NCI-H2107 (cell line): ENCODE measurements around the gene SH3PXD2A.
"Not testable (repeated sequence)": the region's sequence is repeated elsewhere in the genome, so short reads cannot be mapped to it uniquely, and the experiment has no call there.

ENCODE experiments used
- DNase-seq: peaks from one replicate; lab custom pipeline; 2025; lab: John Stamatoyannopoulos, UW

Gene SH3PXD2A

DNA sequence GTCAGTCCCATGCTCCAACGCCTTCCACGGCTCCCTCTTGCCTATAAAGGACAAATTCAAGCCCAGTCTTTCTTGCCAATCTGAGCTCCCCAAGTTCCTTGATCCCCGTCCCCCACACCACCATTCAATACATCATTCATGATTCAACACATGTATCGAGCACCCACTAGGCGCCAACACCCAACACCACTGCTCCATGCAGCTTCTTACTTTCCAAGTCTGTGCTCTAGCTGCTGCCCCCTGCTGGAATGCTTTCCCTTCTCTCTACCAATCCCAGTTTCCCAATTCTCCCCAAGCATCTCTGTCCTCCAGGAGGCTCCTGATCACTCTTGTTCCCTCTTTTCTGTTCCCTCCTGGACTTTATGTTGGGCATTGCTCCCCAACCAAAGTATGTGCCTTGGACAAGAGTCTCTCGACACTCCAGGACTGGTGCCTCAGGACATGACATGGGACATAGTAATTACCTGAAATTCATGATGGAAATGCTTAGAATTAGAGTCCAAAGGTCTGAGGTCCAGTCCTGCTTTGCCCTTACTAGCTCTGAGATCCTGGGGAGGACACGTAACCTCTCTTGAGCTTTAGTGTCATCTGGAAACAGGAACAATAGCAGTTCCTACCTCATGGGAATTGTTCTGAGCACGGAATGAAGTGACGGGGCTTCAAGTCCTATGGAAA is 189.2 kb downstream of the SH3PXD2A start:
- no peak for DNase-seq

- DNase-seq = no peak
Observed at GRCh38 chr10:103665162-103665889, 190.1 kb downstream of the SH3PXD2A start.

- peak; percentile 48 for DNase-seq
Observed at GRCh38 chr10:103663802-103664201, 191.6 kb downstream of the SH3PXD2A start.

GRCh38 chr10:103663236-103663635 is 192.1 kb downstream of the SH3PXD2A start:
- DNase-seq = no peak

GRCh38 chr10:103662704-103663103 is 192.7 kb downstream of the SH3PXD2A start:
- not testable (repeated sequence) for DNase-seq

DNA sequence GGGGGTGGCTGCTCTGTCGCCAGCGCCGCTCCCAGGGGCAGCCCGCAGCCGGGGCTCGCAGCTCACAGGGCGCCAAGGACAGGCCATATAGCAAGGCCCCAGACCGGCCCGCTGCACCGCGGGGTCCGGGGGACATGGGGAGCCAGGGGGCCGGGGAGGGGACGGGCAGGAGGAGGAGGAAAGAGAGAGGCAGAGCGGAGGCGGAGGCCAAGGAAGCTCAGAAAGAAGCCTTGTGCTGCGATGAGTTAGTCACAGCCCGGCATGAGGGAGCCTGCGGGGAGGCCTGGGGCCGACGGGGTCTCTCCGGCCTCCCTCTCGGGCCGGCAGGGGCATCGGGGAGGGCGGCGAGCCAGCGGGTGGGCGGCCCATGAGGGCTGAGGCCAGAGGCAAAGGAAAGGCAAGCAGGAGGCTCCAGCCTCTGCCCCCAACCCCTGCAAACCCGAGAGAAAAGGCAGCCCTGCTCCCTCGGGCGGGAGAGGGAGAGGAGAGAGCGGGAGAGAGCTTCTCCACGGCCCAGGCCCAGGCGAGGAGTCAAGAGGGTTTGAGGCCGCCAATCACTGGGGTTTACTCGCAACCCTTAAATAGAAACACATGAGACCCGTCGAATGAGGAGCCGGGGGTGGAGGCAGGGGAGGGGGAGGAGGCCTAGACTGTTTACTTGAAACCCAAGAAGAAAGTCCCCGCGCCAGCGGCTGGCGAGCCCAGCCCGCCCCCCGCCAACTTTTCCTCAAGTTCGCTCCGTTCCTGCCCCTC is 194.0 kb downstream of the SH3PXD2A start:
- peak; percentile 68 for DNase-seq

DNA sequence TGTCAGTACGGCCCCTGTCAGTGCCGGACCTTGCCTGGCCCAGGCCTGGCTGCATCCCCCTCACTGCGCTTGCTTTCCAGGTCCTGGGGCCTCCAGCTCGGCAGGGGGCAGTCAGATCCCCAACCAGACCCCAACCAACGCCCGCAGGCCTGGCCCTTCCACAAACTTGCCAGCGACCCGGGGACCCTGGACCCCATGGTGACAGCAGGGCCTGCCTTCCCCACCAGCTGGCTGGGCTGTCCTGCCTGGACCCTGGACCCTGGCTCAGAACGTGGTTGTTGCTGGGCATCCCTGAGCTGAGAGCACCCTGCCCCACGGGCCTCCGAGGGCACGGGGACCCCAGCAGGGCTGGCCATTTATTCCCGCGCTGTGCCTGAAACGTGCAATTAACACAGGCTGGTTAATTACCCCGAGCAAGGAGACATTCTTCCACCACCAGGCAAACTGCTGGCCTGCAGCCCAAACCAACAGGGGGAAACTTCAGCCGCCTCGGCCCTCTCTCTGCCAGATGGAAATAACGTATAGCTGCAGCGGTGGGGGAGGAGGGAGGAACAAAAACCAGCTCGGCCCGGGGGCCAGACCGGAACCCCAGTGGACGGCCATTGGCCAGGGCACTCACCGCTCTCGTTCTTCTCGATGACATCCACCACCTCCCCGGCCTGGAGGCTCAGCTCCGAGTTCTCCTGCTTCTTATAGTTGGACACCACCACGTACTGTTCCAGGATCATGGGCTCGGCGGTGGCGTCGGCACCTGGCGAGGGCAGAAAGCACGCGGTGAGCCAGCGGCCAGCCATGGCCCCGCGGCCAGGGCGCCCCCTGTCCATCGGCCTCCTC is 194.8 kb downstream of the SH3PXD2A start:
- DNase-seq = no peak

- peak; percentile 39 for DNase-seq
Observed at GRCh38 chr10:103659674-103660363, 195.6 kb downstream of the SH3PXD2A start.

DNA sequence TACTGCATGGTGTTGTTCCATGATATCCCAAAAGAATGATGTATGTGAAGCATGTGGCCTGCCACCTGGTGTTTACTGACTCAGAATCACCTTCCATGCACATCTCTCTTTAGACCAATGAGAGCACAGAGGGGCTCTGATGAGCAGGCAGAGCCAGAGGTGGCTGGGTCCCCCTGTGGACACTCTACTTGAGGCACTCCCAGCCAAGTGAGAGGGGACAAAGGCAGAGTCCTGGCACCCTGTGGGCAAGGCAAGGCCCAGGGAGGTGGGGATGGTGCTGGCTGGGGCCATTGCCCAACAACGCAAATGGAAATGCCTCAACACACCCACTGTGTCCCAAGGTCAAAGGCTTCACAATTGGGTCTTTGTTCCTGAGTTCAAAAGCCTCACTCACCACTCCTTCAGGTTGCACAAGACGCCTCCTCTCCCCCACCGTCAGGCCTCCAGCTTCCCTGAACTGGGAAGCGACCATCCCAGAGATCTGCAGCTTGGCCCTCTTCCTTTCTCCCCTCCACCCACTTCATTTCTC is 197.3 kb downstream of the SH3PXD2A start:
- no peak for DNase-seq

GRCh38 chr10:103657061-103657591 is 198.2 kb downstream of the SH3PXD2A start:
- DNase-seq = no peak

DNA sequence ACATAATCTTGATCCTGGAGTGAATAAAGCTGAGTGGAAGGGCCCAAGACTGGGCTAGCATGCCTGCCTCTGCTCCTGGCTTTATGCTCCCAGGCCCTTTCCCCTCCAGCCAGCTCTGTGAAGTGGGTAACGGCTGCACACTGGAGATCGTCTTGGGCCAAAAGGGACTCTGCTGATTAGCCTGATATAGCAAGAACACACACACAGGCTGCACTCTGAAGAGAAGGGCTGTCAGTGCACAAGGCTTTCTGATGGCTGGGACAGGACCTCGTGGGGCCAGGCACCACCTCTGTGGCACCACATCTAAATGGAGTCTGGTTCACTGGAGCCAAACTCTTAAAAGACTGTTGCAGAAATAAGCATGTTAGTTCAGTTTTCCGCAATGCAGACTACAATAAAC is 200.5 kb downstream of the SH3PXD2A start:
- DNase-seq = no peak

GRCh38 chr10:103653581-103654037 is 201.8 kb downstream of the SH3PXD2A start:
- DNase-seq = peak; percentile 9

GRCh38 chr10:103652599-103653281 is 202.6 kb downstream of the SH3PXD2A start:
- no peak for DNase-seq

DNA sequence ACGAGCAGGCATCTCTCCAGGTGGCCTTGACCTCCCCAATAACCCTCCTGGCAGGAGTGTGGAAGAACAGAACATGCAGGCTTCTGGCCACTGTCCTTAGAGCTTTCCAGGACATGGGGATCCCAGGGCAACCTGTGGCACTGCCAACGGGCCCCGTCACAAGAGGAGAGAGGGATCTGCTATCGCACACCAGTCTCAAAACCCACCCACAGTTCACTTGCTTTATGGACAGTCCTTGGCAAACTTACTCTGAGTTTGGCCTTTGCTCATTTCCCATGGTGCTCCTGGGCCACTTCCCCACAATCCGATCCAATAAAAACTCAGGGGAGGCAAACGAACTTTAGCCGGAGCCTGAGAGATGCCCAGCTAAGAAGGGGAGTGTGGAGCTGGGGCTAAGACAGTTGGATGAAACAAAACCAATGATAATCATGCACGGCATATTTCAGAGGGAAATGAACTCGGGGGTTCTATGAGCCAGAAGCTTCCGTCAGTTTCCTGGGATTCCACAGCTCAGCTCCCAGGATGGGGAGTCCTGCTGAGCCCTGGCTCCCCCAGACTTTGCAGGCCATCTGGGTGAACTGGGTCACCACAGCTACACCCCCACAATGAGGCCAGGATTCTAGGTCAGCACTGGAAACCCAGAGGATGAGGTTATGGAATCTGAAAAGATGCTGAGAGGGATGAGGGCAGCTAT is 203.4 kb downstream of the SH3PXD2A start:
- no peak for DNase-seq

DNA sequence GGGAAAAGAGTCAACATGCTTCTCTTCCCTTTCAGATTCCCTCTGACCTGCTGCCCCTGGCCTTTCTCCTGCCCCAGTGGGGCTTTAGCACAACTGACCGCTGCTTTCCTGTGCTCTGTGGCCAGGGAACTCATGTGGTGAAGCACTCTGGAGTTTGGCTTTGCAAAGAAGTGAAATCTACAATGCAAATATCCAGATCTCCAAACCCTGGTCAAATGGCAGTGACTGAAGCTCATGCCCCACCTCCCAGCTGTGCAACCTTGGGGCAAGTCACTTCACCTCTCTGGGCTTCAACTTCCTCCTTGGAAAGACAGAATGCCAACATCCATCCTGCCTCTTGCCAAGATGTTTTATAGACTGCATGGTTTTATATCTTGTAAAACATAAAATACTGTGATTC is 204.0 kb downstream of the SH3PXD2A start:
- DNase-seq = no peak

GRCh38 chr10:103649654-103650423 is 205.5 kb downstream of the SH3PXD2A start:
- no peak for DNase-seq

- no peak for DNase-seq
Observed at GRCh38 chr10:103648636-103649532, 206.5 kb downstream of the SH3PXD2A start.

GRCh38 chr10:103648251-103648635 is 207.1 kb downstream of the SH3PXD2A start:
- DNase-seq = no peak
